Loucy (cell line): ENCODE data around the gene PLS1.
"Not testable (repeated sequence)": the region's sequence is repeated elsewhere in the genome, so short reads cannot be mapped to it uniquely, and the experiment has no call there.

ENCODE experiments used
- H2AFZ ChIP-seq: fragments of 200-600 bp; sonication (generic); 2 replicates; pipeline ENCODE4 v1.6.0; 2016; ENCODE audit warnings: antibody characterized with exemption, mild to moderate bottlenecking, low read length, moderate library complexity
- H3F3A ChIP-seq: fragments of 200-600 bp; 2 replicates; pipeline ENCODE4 v1.6.0; 2016; ENCODE audit warnings: antibody characterized with exemption, low read depth, mild to moderate bottlenecking
- H3K27me3 ChIP-seq: fragments of 200-600 bp; sonication (generic); 2 replicates; pipeline ENCODE4 v1.6.1; 2014; ENCODE audit warnings: low read length, mild to moderate bottlenecking; ENCODE audit not compliant: insufficient read depth, poor library complexity, severe bottlenecking
- H3K36me3 ChIP-seq: fragments of 200-600 bp; sonication (generic); 2 replicates; pipeline ENCODE4 v1.6.1; 2016; ENCODE audit warnings: low read length; ENCODE audit not compliant: insufficient read depth
- H3K4me1 ChIP-seq: fragments of 200-600 bp; sonication (generic); 2 replicates; pipeline ENCODE4 v1.5.1; 2014; ENCODE audit warnings: low read length, mild to moderate bottlenecking; ENCODE audit not compliant: insufficient read depth, poor library complexity, severe bottlenecking
- H3K4me2 ChIP-seq: fragments of 200-600 bp; sonication (generic); 2 replicates; pipeline ENCODE4 v1.6.0; 2014; ENCODE audit warnings: antibody characterized with exemption, low read length, low read depth, mild to moderate bottlenecking; ENCODE audit not compliant: poor library complexity, severe bottlenecking
- H3K4me3 ChIP-seq: fragments of 200-600 bp; sonication (generic); 2 replicates; pipeline ENCODE4 v1.5.1; 2014; ENCODE audit warnings: low read length, mild to moderate bottlenecking, mixed read lengths; ENCODE audit not compliant: poor library complexity, severe bottlenecking
- H3K79me2 ChIP-seq: fragments of 200-600 bp; sonication (generic); 2 replicates; pipeline ENCODE4 v1.6.1; 2014; ENCODE audit warnings: low read length; ENCODE audit not compliant: insufficient read depth
- H3K9ac ChIP-seq: fragments of 200-600 bp; sonication (generic); 2 replicates; pipeline ENCODE4 v1.6.0; 2014; ENCODE audit warnings: mild to moderate bottlenecking, low read depth, low read length, moderate library complexity; ENCODE audit not compliant: poor library complexity, severe bottlenecking
- H3K9me2 ChIP-seq: fragments of 200-600 bp; sonication (generic); replicated peaks from 2 replicates; pipeline ENCODE4 v1.6.1; 2016; ENCODE audit warnings: low read depth, low read length, mixed read lengths
- H3K9me3 ChIP-seq: fragments of 200-600 bp; sonication (generic); 2 replicates; pipeline ENCODE4 v1.6.1; 2014; ENCODE audit warnings: mild to moderate bottlenecking, antibody characterized with exemption, low read length, low read depth; ENCODE audit not compliant: insufficient read depth
- H4K20me1 ChIP-seq: fragments of 200-600 bp; sonication (generic); 2 replicates; pipeline ENCODE4 v1.6.0; 2014; ENCODE audit warnings: antibody characterized with exemption, low read length, mild to moderate bottlenecking; ENCODE audit not compliant: insufficient read depth, poor library complexity, severe bottlenecking
- CTCF ChIP-seq: fragments of 200-600 bp; sonication (generic); conservative IDR thresholded peaks from 2 replicates; pipeline ENCODE4 v1.5.1; 2014; ENCODE audit warnings: mild to moderate bottlenecking, antibody characterized with exemption, low read length
- EZH2phosphoT487 ChIP-seq: fragments of 200-600 bp; IDR thresholded peaks from 2 replicates; pipeline ENCODE4 v1.6.1; 2018; ENCODE audit warnings: antibody characterized with exemption, mild to moderate bottlenecking, moderate library complexity, borderline replicate concordance

The PLS1 gene

GRCh38 chr3:142578329-142579223, 17.6 kb upstream of the PLS1 start, which contains the start of gene ATR:
TSS of gene ATR (minus strand) at chr3:142578733. CDS start at chr3:142578704, 29 bp downstream.
- Histone ChIP-seq H3F3A (no peaks in the 10 kb centered on the region), H3K27me3 (no peaks in the 10 kb centered on the region), H3K79me2 (peaks cover 41% of the 10 kb centered on the region), H3K9me3 (no peaks in the 10 kb centered on the region), H3K9ac (peak within 1 kb of the TSS; percentile 96), H2AFZ (peak within 1 kb of the TSS; percentile 96), H3K4me3 (peak within 1 kb of the TSS; percentile 95), H4K20me1 (peaks cover 20% of the 10 kb centered on the region), H3K4me2 (peak within 1 kb of the TSS; percentile 99), H3K36me3 (no peaks in the 10 kb centered on the region), H3K9me2 (no peaks in the 10 kb centered on the region), H3K4me1 (peaks cover 35% of the 10 kb centered on the region)
- TF ChIP-seq EZH2phosphoT487 = no peak
- TF ChIP-seq CTCF = no peak

- no peak for TF ChIP-seq CTCF
- TF ChIP-seq EZH2phosphoT487 = no peak
- Histone ChIP-seq H3K9me2 (no peaks in the 10 kb centered on the region), H3K4me3 (no peak overlapping the region), H3K36me3 (no peaks in the 10 kb centered on the region), H3K4me1 (peaks cover 28% of the 10 kb centered on the region), H4K20me1 (peaks cover 20% of the 10 kb centered on the region), H3K79me2 (peaks cover 32% of the 10 kb centered on the region), H3K27me3 (no peaks in the 10 kb centered on the region), H3K9me3 (no peaks in the 10 kb centered on the region), H2AFZ (no peak overlapping the region), H3F3A (no peaks in the 10 kb centered on the region), H3K9ac (no peak overlapping the region), H3K4me2 (peak overlapping the region; percentile 90)
These were observed 16.2 kb upstream of the PLS1 start for GRCh38 chr3:142580061-142580423.

- Histone ChIP-seq H4K20me1 (peaks cover 20% of the 10 kb centered on the region), H3K4me1 (peaks cover 21% of the 10 kb centered on the region), H3K79me2 (peaks cover 23% of the 10 kb centered on the region), H2AFZ (0 out of 2 replicates have a peak overlapping the region, but pooled peaks have one; percentile 40)
- H3K36me3 ChIP-seq, H3K9me3 ChIP-seq, H3K4me2 ChIP-seq, H3K9me2 ChIP-seq, H3F3A ChIP-seq, H3K4me3 ChIP-seq, H3K9ac ChIP-seq, H3K27me3 ChIP-seq: not testable (repeated sequence)
These were observed 15.1 kb upstream of the PLS1 start for GRCh38 chr3:142581070-142581469.
